GM21723 (cell line): Measurements from ENCODE around the gene TCOF1.

Experiments
- ATAC-seq: cut with Tn5 transposase; IDR thresholded peaks from one replicate; pipeline ENCODE4 v1.9.1; 2021; ENCODE audit warnings: mild to moderate bottlenecking, moderate library complexity; ENCODE audit not compliant: unreplicated experiment

Gene TCOF1

DNA sequence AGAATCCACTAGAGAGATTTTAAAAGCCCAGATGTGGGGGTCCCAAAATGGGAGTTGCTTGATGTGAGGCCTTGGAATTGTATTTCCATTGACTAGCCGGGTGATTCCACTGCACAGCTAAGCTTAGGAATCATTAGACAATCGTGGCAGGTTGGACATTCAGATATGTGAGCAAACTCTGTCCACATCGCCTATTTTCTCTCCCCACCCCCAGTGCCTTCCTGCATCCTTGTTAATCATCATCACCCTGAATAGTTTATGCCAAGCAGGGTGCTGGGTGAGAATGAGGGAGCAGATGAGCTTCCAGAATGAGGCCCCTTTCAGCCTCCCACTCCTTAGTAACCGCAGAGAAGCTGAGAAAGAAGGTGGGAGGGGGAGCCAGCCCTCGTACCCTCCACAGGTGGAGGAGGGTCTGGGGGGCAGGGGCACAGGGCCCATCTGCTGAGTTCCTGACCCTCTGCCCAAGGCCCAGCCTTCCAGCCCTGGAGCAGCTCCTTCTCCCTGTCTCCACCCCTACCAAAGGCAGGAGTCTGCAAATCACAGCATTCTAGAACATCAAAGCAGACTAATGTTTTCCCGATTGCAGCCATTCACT, 7.7 kb upstream of the TCOF1 start:
- no peak for ATAC-seq

DNA sequence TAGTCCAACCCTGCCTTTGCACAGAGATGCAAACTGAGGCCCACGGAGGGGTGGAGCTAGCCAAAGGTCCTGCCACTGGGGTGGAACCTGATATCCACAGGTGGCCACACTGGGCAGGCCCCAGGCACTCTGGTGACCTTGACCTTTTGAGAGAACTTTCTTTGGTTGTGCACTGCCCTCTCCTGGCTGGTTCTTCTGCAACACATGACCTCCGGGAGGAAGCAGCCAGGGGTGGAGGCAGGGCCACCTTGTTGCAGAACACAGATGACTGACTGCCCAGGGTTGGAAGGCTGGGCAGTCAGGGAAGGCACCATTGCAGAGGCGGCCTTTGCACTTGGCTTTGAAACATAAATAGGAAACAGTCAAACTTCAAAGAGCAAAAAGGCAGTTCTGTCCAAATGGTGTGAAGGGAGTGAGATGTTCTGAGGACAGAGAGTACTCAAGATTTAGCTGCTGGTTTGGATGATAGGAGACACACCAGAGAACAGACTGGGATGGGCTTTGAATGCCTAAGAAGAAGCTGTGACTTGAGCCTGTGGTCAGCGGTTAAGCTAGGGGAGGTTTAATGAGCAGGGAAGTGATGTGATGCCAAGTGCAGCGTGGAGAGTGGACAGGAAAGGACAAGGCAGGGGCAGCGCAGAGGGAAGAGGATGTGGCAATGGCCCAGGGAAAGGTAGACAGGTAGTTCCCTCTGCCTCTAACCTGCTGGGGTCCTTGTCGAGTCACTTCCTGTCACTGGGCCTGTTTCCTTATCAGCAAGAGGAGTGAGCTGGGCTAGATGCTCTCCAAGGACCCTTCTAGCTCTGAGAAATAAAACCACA, 6.8 kb upstream of the TCOF1 start:
- ATAC-seq, result peak; percentile 95

DNA sequence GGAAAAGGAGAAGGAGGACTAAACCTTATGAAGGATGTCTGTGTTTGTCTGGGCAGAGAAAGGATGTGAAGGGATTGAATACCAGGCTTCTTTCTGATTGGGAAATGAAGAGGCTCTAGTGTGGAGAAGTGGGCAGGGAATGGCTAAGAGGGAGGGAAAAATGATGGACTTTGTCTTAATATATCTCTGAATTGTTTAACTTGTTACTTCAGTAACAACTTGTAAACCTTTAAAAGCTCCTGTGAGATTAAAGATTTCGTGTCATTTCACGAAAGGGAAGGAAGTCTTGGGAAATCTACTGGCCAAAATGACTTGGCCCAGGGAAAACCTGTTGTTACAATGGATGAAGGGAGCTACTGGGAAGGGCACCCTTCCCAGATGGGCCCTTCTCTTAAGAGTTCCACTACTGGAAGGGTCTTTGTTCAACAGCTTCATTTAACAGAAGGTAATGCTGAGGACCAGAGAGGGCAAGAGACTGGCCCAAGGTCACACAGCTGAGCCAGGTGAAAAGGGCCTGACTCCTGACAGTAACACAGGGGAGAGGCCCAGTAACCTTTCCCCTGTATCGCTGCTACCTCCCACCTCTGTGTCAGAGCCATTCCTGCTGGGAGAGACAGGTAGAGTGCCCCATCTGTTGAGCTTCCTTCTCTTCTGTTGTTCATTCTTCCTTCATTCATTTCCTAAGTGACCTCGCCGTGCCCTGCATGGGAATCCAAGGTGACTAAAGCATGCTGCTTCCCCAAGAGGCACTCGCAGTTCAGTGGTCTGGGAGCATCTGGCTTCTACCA, 5.1 kb upstream of the TCOF1 start:
- ATAC-seq, result no peak

GRCh38 chr5:150353032-150353675, 4.3 kb upstream of the TCOF1 start:
- ATAC-seq, result no peak

- no peak for ATAC-seq
These were observed 1.7 kb upstream of the TCOF1 start for GRCh38 chr5:150355791-150356190.

DNA sequence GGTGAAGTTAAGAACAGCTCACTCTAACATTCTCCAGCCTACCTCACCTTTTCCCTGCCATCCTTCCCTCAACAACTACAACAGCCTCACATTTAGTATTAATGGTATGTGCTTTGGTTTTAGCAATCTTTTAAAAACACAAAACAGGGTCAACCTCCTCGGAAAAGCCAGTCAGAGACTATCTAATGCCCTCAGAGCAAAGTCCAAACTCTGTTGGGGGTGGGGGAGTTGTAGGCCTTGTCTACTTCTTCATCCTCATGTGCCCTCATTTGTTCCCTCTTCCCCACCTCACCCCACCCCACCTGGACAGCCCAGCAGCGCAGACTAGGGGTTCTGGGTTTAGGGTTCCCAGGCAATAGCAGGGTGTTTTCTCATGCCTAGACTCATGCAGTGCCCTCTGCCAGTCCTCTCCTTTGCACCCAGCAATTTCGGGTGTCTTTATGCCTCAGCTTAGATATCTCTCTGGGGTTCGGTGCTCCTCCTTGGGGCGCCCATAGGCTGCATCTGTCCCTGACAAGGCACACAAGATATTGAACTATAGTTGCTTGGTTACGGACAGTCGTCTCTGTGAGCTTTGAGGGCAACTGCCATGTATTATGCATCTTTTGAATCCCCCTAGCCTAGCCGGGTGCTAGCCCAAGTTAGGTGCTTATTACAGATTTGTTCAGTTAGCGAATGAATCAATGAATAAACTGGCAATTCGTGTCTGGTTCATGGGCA, 762 bp upstream of the TCOF1 start:
- no peak for ATAC-seq

DNA sequence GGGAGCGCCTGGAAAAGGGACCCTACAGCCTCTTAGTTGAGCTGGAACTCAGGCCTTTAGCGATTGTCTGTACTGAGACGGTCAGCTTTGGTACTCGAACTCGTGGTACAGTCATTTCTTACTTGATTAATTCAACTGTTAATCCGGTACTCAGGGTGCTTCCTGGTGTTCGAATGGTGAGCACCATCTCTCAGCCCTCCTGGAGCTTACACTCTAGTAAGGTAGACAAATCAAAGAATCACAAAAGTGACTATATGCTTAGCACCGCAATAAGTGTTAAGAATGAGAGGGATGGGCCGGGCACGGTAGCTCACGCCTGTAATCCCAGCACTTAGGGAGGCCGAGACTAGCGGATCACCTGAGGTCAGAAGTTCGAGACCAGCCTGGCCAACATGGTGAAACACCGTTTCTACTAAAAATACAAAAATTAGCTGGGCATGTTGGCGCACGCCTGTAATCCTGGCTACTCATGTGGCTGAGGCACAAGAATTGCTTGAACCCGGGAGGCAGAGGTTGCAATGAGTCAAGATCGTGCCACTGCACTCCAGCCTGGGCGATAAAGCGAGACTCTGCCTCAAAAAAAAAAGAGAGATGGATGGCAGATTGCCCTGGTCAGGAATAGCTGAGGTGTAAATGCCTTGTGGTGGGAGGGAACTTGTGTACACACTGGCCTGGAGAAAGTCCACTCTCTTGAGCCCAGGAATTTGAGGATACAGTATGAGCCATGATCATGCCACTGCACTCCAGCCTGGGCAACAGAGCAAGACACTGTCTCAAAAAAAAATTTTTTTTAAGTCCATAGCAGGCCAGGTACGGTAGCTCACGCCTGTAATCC, 981 bp downstream of the TCOF1 start:
- no peak for ATAC-seq

- ATAC-seq, result peak; percentile 38
These were observed 3.8 kb downstream of the TCOF1 start for GRCh38 chr5:150361301-150361700.

DNA sequence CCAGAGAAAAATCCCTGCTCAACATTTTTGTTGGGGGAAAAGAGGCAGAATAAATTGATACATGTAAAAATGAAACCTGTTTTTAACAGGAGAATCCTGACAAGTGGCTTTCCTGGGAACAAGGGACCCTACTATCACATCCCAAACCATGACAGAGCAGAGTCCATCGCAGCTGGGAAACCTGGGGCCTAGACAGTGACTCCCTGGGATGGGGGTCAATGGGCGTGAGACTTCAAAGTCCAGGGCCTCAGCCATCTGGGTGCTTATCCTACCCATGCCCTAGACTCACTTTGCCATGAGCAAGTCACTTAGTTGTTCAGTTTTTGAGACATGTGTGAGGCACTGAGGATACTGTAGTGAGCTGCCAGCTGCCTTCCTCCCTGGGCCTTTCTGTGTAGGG, 5.7 kb downstream of the TCOF1 start:
- ATAC-seq, result no peak

- ATAC-seq, result no peak
These were observed 6.5 kb downstream of the TCOF1 start for GRCh38 chr5:150364004-150364403.

- ATAC-seq, result no peak
These were observed 11.0 kb downstream of the TCOF1 start for GRCh38 chr5:150368526-150368925.

DNA sequence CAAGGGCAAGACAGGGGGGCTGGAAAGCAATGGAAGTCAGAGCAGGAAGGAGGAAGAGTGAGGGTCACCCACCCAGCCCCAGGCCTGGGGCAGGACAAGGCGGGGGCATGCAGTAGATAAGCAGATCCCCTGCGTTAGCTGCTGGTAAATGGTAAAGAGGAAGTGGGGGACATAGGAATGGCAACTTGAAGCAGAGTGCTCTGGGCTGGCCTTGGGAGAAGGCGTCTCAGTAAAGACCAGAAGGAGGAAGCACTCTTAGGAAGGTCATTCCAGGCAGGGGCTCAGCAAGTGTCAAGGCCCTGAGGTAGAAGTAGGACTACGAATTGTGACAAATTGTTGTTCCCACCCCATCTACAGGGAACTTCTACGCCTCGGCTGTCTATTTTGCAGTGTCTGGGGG, 15.1 kb downstream of the TCOF1 start:
- ATAC-seq, result no peak

- no peak for ATAC-seq
These were observed 17.2 kb downstream of the TCOF1 start for GRCh38 chr5:150374651-150375050.

- ATAC-seq, result no peak
These were observed 19.6 kb downstream of the TCOF1 start for GRCh38 chr5:150376799-150377771.

DNA sequence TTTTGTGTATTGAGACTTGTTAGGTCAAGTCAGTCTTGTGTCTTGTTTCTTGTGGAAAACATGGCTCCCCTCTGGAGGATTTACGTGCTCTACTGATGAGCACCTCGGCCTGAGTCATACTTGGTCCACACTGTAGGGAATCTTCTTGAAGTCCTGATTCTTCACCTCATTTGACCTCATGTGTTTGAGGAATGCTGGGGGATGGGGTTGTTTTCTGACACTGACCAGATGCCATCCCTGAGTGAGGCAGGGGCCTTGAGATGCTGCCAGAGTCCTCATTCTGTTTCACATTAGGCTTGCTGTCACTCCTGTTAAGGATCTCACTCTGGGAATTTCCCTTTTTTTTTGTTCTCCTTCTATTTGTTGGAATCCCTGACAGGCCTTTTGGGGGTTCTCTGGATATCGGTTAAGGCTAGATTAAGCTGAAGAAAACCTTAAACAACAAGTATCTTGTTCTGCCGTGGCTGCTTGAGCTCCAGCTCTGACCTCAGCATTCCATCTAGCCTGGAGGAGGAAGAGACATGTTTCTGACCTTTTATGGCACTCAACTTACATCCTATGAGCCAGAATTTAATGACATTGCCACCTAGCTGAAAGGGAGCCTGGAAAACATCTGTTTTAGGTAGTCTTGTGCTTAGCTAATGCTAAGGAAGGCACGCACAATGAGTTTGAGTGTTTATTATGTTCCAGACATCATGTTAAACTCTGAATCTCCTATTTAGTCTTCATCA, 20.6 kb downstream of the TCOF1 start:
- ATAC-seq, result no peak

DNA sequence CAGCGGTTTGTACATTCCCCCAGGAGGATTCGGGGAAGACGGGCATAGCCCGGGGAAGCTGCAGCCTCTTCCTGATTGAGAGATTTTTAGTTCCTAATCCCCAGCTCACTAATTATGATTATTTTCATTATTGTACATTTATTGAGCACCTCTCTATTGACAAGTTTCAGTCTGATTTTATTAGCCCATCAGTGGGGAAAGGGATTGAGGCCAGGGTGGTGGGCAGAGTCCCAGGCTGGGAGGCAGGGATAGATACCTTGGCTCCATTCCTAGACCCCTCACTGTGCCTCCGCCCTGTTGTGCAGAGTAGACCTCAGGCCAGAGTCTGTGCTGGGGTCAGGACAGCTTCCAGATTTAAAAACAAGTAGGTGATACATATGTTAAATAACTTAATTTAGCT, 27.2 kb downstream of the TCOF1 start:
- ATAC-seq, result no peak

GRCh38 chr5:150386024-150386855, 28.7 kb downstream of the TCOF1 start:
- ATAC-seq, result no peak
